HG03039 (cell line): ENCODE measurements around the gene FNBP1L.
"Not testable (repeated sequence)": the region's sequence is repeated elsewhere in the genome, so short reads cannot be mapped to it uniquely, and the experiment has no call there.

Experiments
- ATAC-seq: cut with Tn5 transposase; IDR thresholded peaks from one replicate; pipeline ENCODE4 v1.9.1; 2021; ENCODE audit warnings: mild to moderate bottlenecking, moderate library complexity; ENCODE audit not compliant: unreplicated experiment

The FNBP1L gene

DNA sequence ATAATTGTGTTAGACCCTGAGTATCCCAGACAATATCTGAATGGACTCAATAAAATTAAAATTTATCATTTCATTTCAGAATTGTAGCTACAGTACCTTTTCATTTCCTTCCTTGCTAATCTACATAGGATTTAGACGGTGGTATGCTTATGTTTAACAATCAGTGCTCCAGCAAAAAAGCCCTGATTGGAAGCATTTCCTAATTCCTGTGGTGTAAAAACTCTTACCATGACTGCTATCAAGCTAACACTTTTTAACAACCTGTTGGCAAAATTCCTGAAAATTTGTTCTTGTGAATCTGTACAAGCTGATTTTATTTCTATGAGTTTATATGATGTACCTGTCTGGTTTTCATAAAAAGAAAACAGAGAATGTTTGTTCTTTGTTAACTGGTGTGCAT lies 5.2 kb upstream of the FNBP1L start:
- ATAC-seq = no peak

DNA sequence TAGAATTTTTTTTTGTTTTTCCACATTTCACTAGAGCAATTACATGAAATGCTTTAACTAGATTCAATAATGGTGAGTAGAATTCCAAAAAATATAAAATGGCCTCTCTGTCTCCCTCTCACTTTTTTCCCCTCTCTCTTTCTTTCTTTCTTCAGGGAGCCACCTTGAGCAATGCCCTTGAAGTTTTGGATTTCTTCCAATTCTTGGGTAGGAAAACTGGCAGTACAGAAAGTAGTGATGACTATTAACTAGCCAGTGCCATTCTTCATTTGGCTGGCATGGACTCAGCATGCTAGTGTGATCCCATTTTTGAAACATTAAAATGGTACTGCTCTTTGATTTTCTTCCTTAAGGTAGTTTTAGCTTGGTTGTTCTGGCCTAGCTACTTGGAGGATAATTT lies 4.5 kb upstream of the FNBP1L start:
- ATAC-seq = no peak

DNA sequence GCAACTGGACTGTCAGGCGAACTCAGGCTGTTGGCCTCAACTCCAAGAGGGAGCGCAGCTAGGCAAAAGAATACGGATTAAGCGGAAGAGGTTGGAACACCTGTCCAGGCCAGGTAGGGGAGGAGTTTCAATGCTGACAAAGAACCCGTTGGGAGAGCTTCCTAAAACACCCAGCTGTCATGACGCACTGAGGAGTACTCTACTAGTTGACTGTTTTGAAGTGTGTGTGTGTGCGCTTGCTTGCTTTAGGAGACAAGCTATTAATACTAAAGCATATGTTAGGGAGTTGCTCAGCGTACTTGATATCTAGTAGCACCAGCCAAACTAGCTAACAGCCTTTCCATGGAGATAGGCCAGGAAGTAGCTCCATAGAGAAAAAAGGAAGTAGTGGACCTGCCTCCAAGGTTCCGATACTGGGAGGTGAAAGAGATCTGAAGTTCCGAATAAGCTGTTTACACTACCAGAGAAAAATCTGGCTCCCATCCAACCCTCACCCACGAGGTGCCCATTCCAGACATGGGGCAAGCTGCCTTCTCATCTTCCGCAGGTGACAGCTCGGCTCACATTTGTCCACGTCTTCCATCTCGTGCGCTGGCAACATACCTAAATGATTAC lies 974 bp upstream of the FNBP1L start:
- ATAC-seq = no peak

DNA sequence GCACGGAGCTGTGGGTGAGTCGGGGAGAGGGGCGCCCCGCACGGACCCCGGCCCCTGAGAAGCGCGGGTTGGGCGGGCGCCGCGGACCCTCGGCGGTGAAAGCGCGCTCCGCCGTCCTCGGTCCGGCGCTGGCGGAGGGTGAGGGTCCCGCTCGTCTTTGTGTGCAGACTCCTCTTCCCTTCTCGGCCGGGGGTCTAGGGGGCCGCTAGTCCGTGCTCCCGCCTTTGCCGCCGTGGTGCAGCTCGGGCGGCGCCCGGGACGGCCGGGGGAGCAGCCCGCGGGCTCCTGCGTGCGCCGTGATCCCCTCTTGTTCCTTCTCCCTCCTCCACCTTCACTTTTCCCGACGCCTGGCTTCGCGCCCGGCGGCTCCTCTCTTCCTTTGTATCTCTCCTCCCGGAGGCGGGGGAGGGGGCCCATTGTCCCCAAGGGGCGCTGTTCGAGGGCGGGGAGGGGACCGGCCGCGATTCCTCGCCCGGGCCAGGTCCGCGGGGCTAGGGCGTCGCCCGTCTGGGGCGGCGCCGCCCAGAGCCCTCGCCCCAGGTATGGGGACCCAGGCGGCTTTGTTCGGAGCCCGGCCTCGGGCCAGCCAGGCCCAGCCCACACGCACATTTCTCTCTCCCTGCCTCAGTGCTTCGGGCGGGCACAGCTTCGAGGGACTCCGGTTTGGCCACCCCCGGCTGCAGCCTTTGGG lies 519 bp downstream of the FNBP1L start:
- ATAC-seq = no peak

DNA sequence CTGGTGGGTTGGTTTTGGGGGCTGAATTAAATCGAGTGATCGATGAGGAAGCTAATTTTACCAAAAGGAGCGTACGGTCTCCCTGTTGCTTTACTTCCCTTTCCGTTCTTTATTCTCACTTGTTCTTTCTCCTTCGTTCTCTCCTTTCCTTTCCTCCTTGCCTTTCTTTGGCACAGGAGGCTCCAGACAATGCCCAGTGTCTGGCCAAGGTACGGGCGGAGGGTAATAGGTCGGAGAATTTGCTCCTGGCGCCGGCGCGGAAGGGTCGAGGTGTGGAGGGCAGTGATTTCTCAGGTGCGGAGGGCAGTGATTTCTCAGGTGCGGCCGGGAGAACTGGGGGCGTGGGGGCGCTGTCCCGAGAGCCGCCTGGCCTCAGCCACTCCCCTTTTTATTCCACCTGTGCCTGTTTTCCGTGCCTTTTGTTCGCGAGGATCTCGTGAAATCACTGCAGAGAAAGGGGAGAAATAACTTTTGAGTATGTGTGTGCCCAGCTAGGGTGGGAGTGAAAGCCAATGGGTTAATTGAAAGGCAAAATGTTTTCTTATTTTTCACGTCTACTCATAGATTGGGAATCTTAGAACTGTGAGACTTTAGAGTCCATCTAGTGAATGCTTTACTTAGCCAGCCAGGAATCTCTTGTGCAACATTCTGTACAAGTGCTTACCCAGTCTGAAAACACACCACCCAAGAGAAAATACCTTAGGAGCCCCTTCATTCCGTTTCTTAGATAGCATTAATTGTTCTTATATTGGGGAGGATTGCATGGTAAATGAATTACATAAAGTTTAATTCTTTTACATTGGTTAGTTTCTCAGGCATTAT lies 1.3 kb downstream of the FNBP1L start:
- ATAC-seq = no peak

DNA sequence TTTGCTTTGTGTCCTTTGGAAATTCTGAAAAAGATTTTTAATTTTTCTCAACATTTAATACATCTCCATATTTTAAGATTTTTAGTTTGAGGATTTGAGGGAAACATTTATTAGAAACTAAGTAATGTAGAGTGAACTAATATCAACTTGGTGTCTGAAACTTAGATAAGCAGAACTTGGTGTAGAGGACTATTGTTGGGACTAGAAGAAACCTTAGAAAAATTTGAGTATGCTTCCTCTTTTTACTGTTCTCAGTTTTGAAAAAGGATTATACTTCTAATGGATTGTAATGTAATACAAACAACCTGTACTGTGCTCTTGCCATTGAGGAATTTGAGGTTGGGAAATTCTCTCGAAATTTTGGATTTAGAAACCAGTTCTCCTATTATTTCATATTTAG lies 2.4 kb downstream of the FNBP1L start:
- no peak for ATAC-seq

DNA sequence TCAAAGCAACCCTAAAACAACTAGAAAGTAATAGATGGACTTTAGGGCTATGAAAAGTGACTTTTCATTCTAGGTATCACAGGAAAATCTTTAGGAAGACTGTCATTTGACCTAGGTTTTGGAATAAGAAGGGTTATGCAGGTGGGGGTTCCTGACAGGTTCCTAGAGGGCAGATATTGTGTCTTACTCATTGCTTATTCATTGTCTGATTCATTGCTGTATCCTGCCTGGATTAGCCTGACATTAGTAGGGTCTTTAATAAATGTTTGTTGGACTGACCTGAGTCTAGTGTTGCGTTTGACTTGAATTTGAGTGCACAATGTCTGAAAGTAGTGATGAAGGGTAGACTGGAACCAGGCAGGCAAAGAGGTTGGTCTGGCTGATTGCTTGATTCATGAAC lies 6.0 kb downstream of the FNBP1L start:
- no peak for ATAC-seq

DNA sequence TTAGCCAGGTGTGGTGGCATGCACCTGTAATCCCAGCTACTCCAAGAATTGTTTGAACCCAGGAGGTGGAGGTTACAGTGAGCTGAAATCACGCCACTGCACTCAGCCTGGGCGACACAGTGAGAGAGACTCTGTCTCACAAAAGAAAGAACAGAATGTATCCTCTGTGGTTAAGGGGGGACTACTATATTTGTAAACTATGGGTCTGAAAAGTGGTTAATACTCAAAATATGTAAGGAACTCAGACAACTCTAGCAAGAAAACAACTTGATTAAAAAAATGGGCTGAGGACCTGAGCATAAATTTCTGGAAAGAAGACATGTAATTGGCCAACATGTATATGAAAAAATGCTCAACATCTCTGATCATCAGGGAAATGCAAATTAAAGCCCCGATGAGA lies 11.2 kb downstream of the FNBP1L start:
- ATAC-seq = no peak

DNA sequence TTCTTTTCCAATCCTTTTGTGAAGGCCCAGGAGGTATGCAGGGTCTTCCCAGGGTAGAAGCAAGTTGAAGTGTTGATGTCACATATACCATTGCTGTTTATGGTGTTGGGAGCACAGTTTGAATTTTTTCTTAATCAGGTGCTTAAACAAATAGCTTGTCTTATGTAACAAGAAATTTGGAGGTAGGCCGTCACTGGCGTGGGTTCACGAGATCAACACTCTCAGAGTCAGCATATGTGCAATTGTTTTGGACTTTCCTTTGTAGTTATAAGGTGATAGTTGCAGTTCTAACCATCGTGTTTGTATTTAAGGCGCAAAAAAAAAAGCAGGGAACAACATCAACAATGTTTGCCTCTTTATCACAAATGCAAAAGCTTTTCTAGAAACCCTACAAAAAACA lies 13.3 kb downstream of the FNBP1L start:
- ATAC-seq = no peak

DNA sequence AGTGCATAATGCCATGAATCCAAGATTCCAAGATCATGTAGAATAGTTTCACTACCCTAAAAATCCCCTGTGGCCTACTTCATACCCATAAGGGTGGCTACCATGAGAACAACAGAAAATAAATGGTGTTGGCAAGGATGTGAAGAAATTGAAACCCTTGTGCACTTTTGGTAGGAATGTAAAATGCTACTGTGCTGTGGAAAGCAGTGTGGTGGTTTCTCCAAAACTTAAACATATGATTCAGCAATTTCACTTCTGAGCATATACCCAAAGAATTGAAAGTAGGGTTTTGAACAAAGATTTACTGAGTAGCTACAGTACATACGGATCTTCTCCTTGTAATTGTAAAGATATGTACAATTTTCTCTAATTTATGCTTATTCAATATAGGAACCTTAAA lies 16.0 kb downstream of the FNBP1L start:
- ATAC-seq = no peak

DNA sequence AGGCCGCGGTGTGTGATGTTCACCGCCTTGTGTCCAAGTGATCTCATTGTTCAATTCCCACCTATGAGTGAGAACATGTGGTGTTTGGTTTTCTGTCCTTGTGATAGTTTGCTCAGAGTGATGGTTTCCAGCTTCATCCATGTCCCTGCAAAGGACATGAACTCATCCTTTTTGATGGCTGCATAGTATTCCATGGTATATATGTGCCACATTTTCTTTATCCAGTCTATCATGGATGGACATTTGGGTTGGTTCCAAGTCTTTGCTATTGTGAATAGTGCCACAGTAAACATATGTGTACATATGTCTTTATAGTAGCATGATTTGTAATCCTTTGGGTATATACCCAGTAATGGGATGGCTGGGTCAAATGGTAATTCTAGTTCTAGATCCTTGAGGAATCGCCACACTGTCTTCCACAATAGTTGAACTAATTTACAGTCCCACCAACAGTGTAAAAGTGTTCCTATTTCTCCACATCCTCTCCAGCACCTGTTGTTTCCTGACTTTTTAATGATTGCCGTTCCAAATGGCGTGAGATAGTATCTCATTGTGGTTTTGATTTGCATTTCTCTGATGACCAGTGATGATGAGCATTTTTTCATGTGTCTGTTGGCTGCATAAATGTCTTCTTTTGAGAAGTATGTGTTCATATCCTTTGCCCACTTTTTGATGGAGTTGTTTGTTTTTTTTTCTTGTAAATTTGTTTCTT lies 17.6 kb downstream of the FNBP1L start:
- not testable (repeated sequence) for ATAC-seq

DNA sequence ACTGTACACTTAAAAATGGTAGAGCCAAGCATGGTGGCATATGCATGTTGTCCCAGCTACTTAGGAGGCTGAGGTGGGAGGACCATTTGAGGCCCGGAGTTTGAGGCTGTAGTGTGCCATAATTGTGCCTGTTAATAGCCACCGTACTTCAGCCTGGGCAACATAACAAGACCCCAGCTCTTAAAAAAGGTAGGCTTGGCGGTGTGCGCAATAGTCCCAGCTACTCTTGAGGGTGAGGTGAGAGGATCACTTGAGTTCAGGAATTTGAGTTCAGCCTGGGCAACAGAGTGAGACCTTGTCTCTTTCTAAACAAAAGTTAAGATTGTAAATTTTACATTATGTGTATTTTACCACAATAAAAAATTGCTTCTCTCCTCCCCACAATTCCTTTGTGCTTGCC lies 19.7 kb downstream of the FNBP1L start:
- ATAC-seq = no peak

DNA sequence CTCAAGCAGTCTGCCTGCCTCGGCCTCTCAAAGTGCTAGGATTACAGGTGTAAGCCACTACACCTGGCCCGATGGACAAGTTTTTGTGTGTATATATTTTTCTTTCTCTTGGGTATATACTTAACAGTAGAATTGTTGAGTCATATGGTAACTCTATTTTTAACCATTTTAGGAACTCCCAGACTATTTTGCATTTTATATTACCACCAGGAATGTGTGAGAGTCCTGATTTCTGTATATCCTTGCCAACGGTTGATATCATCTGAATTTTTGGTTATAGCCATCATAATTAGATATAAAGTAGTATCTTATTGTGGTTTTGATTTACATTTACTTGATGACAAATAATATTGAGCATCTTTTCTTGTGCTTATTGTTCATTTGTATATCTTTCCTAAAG lies 20.7 kb downstream of the FNBP1L start:
- ATAC-seq = no peak

DNA sequence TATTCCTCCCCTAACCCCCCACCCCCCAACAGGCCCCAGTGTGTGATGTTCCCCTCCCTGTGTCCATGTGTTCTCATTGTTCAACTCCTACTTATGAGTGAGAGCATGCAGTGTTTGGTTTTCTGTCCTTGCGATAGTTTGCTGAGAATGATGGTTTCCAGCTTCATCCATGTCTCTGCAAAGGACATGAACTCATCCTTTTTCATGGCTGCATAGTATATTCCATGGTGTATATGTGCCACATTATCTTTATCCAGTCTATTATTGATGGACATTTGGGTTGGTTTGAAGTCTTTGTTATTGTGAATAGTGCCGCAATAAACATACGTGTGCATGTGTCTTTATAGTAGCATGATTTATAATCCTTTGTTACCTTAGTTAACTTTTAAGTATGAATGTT lies 21.3 kb downstream of the FNBP1L start:
- not testable (repeated sequence) for ATAC-seq

DNA sequence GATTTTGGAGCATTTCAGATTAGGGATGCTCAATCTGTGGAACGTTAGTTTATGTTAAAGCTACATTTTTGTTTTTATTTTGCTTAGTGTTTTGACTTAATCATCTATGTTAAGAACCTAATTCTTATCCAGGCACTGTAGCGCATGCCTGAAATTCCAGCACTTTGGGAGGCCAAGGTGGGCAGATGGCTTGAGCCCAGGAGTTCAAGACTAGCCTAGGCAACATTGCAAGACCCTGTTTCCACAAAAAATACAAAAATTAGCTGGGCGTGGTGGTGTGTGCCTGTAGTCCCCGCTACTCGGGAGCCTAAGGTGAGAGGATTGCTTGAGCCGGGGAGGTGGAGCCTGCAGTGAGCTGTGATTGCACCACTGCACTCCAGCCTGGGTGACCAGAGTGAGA lies 23.4 kb downstream of the FNBP1L start:
- no peak for ATAC-seq

DNA sequence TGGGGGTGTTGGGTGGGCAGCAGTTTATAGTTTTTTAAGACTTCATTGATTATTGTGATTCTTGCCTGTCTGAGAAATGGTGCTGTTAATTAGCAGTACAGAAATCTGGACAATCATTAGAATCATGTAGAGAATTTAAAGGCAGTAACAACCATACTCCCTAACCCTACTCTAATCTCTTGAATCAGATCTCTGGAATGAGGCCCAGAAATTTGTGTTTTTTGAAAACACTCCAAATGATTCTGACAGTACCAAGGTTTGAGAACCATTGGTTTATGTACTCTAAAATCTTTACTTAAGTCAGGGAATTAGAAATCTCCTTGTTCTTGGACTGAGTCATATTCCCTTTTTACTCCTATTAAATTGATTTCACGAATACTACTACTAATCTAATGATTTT lies 24.0 kb downstream of the FNBP1L start:
- ATAC-seq = no peak

DNA sequence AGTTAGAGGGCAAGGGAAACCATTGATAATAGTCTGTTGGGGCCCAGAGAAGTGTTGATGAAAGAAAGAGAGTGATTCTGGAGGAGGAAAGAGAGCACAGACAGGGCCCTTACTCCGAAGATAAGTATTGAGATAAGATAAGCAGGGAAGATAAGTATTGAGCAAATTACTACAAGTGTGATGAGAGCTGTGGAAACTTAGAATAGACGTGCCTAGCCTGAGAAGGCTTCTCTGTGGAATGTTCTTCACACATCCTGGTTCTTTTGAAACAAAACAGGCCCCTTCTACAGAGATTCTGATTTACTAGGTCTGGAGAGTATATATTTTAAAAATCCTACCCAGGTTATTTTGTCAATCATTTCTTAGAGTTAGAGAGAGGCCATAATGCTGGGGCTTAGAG lies 26.4 kb downstream of the FNBP1L start:
- ATAC-seq = no peak

DNA sequence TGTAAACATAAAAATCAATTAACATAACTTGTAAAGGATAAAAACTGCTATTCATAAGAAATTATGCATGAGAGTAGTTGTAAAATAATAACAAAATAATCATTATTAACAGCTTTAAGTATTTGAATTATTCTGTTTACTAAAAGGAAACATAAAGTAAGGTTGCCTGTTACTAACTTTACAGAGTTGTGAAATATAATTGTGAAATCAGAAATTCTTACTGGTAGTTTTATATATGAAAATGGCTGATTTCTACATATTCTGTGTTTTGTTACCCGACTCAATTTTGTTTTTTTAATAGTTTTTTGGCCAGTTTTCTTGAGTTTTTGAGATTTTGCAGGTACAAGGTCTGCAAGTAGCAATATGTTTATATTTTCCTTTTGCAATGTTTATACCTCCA lies 27.8 kb downstream of the FNBP1L start:
- ATAC-seq = no peak

DNA sequence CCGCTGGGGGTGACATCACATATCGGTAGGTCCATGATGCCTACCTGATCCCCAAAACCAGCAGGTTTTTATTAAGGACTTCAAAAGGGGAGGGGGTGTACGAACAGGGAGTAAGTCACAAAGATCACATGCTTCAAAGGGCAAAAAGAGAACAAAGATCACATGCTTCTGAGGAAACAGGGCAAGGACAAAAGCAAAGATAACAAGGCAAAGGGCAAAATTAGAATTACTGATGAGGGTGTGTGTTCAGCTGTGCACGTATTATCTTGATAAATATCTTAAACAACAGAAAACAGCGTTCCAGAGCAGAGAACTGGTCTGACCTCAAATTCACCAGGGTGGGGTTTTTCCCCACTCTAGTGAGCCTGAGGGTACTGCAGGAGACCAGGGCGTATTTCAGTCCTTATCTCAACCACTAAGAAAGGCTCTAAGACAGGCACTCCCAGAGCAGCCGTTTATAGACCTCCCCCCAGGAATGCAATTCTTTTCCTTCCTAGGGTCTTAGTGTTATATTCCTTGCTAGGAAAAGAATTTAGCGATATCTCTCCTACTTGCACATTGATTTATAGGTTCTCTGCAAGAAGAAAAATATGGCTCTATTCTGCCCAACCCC lies 31.3 kb downstream of the FNBP1L start:
- ATAC-seq = not testable (repeated sequence)

DNA sequence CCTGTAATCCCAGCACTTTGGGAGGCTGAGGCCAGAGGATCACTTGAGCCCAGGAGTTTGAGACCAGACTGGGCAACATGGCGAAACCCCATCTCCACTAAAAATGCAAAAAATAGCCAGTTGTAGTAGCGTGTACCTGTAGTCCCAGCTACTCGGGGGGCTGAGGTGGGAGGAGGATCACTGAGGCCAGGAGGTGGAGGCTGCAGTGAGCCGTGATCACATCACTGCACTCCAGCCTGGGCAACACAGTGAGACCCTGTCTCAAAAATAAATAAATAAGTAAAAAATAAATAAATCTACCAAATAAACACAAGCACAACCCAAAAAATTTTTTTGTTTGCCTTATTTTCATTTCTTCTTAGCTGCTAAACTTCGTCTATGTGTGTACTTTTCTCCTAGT lies 34.0 kb downstream of the FNBP1L start:
- ATAC-seq = not testable (repeated sequence)

DNA sequence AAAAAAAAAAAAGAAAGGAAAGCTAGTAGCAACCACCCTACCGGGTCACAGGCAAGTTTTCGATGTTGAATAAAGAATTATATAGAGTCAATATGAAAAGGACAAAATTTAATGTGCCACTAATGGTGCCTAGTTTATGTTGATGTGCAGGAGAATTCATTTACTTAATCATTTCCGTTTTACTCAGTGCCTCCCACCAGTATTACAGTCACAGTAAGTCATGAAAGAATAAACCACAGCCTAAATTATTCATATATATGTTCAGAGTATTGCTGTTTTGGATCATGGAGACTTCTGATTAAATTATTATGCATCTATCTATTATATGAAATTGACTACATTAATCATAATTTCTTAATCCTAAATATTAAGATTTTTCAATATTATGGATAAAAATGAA lies 35.3 kb downstream of the FNBP1L start:
- no peak for ATAC-seq
